Peyer's patch (tissue), 4 donors: ENCODE data around the gene MDH1.

Source experiments
- POLR2A ChIP-seq, 2 donors: fragments of 450-650 bp; IDR thresholded peaks; one replicate each; pipeline ENCODE4 v1.5.1; 2017; ENCODE audit warnings: antibody characterized with exemption in 2 of 2, mild to moderate bottlenecking in 2 of 2, moderate library complexity in 2 of 2
- TF ChIP-seq, protein P1 (sequence below), 6 experiments: fragments of 450-650 bp in 4 of 6; fragments of 200-600 bp in 2 of 6; sonication (generic) in 1 of 6; IDR thresholded peaks; one replicate each; pipeline ENCODE4 v1.5.1; 2017 to 2019; ENCODE audit warnings: antibody characterized with exemption in 6 of 6, mild to moderate bottlenecking in 3 of 6, moderate library complexity in 1 of 6

- TF ChIP-seq POLR2A (IDR thresholded peaks at IDR 0.05): no peak
- TF ChIP-seq, protein P1, sequence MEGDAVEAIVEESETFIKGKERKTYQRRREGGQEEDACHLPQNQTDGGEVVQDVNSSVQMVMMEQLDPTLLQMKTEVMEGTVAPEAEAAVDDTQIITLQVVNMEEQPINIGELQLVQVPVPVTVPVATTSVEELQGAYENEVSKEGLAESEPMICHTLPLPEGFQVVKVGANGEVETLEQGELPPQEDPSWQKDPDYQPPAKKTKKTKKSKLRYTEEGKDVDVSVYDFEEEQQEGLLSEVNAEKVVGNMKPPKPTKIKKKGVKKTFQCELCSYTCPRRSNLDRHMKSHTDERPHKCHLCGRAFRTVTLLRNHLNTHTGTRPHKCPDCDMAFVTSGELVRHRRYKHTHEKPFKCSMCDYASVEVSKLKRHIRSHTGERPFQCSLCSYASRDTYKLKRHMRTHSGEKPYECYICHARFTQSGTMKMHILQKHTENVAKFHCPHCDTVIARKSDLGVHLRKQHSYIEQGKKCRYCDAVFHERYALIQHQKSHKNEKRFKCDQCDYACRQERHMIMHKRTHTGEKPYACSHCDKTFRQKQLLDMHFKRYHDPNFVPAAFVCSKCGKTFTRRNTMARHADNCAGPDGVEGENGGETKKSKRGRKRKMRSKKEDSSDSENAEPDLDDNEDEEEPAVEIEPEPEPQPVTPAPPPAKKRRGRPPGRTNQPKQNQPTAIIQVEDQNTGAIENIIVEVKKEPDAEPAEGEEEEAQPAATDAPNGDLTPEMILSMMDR (IDR thresholded peaks at IDR 0.05): no peak
These were observed 8.0 kb upstream of the MDH1 start for GRCh38 chr2:63580651-63581297.
